Lower lobe of right lung (tissue), 2 donors: ENCODE data around the gene PARP1. TPM values are rescaled to one million over a fixed set of nuclear protein-coding genes. Genes with fewer than 3 reads are reported as not detected.
A peak's percentile ranks its signal among the peaks of the same experiment; 100 is the strongest.

Experiments used
- ATAC-seq, 2 donors: fragments of 200-7000 bp; cut with Tn5 transposase; one replicate each; pipeline ENCODE4 v1.9.1; 2020 to 2022; ENCODE audit warnings: mild to moderate bottlenecking in 2 of 2, moderate library complexity in 2 of 2
- DNase-seq: peaks from one replicate; pipeline ENCODE4 v3.0.0-alpha.2; 2020
- H3K27ac ChIP-seq: fragments of 200-600 bp; one replicate; pipeline ENCODE4 v1.8.0; 2022
- H3K27me3 ChIP-seq: fragments of 200-600 bp; one replicate; pipeline ENCODE4 v1.8.0; 2022; ENCODE audit warnings: low read depth
- H3K36me3 ChIP-seq: fragments of 200-600 bp; one replicate; pipeline ENCODE4 v1.8.0; 2022; ENCODE audit warnings: mild to moderate bottlenecking
- H3K4me1 ChIP-seq: fragments of 200-600 bp; one replicate; pipeline ENCODE4 v1.8.0; 2022
- H3K4me3 ChIP-seq: fragments of 200-600 bp; one replicate; pipeline ENCODE4 v1.8.0; 2022; ENCODE audit warnings: mild to moderate bottlenecking
- H3K9me3 ChIP-seq: fragments of 200-600 bp; one replicate; pipeline ENCODE4 v1.8.0; 2022
- intact Hi-C: fragments of 100-400 bp; cut with DNase I; formaldehyde crosslinking; loops from one replicate; pipeline ENCODE4 v1.11.0; 2022
- total RNA-seq: library from RNA; stranded (reverse); fragmentation: NEBNext Ultra II Directional; extraction: Animal tissue kit (Norgen Biotek cat#: 25700); gene quantifications from one replicate; pipeline ENCODE4 v1.2.1, GENCODE V29; 2021
- TF ChIP-seq, protein P1 (sequence below): fragments of 200-600 bp; IDR thresholded peaks from one replicate; pipeline ENCODE4 v1.8.0; 2022; ENCODE audit warnings: antibody characterized with exemption, mild to moderate bottlenecking
- donor health status: DM: no; HTN: yes; CAD: no; lungs with severe emphysema.

PARP1 gene
- total RNA-seq, 1 donor from 2014 or later, result 59.2 TPM

DNA sequence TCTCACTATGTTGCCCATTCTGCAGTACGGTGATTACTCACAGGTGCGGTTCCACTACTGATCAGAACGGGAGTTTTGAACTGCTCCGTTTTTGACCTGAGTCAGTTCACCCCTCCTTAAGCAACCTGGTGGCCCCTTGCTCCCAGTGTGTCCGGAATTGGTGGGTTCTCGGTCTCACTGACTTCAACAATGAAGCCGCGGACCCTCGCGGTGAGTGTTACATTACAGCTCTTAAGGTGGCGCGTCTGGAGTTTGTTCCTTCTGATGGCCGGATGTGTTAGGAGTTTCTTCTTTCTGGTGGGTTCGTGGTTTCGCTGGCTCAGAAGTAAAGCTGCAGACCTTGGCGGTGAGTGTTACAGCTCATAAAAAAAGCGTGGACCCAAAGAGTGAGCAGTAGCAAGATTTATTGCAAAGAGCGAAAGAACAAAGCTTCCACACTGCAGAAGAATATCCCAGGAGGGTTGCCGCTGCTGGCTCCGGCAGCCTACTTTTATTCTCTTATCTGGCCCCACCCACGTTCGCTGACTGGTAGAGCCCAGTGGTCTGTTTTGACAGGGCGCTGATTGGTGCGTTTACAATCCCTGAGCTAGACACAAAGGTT lies 17.6 kb upstream of the PARP1 start:
- Histone ChIP-seq H3K27me3 (no peaks in the 10 kb centered on the region), H3K36me3 (no peaks in the 10 kb centered on the region), H3K9me3 (no peaks in the 10 kb centered on the region), H3K4me3 (peak overlapping the region; percentile 7), H3K4me1 (peaks cover 6% of the 10 kb centered on the region), H3K27ac (no peak overlapping the region)
- DNase-seq (no peak), ATAC-seq (no peak)
- TF ChIP-seq, protein P1, sequence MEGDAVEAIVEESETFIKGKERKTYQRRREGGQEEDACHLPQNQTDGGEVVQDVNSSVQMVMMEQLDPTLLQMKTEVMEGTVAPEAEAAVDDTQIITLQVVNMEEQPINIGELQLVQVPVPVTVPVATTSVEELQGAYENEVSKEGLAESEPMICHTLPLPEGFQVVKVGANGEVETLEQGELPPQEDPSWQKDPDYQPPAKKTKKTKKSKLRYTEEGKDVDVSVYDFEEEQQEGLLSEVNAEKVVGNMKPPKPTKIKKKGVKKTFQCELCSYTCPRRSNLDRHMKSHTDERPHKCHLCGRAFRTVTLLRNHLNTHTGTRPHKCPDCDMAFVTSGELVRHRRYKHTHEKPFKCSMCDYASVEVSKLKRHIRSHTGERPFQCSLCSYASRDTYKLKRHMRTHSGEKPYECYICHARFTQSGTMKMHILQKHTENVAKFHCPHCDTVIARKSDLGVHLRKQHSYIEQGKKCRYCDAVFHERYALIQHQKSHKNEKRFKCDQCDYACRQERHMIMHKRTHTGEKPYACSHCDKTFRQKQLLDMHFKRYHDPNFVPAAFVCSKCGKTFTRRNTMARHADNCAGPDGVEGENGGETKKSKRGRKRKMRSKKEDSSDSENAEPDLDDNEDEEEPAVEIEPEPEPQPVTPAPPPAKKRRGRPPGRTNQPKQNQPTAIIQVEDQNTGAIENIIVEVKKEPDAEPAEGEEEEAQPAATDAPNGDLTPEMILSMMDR, result no peak
- intact Hi-C loops, result no loop called here

DNA sequence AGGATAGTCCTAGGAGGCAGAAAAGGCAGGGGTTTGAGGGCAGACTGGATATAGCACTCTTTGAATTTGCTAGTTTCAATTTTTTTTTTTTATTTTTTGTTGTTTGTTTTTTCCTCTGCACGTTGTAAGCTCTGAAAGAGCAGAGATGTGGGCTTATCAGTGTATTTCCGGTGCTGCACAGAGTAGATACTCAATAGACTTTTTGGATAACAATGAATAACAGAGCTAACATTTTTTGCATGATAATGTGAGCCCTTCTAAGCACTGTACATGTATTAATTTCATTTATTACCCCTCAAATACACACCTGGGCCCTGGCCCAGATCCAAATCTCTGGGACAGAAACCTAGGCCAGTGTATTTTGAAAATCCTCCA lies 17.1 kb upstream of the PARP1 start:
- H3K27ac ChIP-seq, result no peak overlapping the region
- H3K4me1 ChIP-seq, result peaks cover 6% of the 10 kb centered on the region
- TF ChIP-seq, protein P1, result no peak
- ATAC-seq (no peak), DNase-seq (no peak)
- H3K36me3 ChIP-seq, result no peaks in the 10 kb centered on the region
- intact Hi-C loops, result no loop called here
- peak overlapping the region; percentile 7 for H3K4me3 ChIP-seq
- H3K27me3 ChIP-seq, result no peaks in the 10 kb centered on the region
- no peaks in the 10 kb centered on the region for H3K9me3 ChIP-seq

DNA sequence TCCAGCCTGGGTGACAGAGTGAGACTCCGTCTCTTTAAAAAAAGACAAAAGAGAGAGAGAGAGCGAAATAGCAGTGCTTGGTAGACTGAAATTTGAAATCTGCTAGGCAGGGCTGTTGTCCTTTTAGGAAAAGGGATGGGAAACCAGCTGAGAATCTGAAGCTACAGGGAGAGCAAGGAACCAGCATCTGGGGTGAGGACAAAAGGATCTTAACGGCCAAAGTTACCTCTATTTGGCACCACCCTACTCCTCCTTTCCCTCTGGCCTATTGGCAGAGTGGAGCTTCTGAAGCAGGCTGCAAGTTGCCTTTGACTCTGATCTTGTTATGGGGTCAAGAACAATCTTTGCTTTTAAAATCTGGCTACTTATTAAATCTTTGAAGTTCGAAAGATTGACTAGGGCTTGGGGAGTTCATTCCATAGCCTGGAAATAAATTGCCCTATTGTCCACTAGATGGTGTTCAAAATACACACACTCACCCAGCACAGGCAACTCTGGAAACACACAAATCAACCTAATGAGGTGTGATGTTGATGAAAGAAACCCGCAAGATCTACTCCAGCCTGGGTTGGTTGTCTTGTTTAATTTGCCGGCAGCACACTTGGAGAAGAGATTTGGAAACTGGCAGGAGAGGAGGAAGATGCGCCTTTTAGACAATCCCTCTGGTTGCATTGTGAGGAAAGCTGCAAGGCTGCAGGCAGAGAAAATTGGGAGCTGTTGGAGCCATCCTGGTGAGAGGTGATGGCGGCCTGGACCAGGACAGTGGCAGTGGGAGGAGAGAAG lies 16.5 kb upstream of the PARP1 start:
- H3K36me3 ChIP-seq, result no peaks in the 10 kb centered on the region
- peak; percentile 44 to 64 for ATAC-seq
- peaks cover 6% of the 10 kb centered on the region for H3K4me1 ChIP-seq
- no peak overlapping the region for H3K27ac ChIP-seq
- no peak overlapping the region for H3K4me3 ChIP-seq
- H3K9me3 ChIP-seq, result no peaks in the 10 kb centered on the region
- TF ChIP-seq, protein P1, result peak; percentile 51
- intact Hi-C loops, result no loop called here
- no peaks in the 10 kb centered on the region for H3K27me3 ChIP-seq
- DNase-seq, result no peak

DNA sequence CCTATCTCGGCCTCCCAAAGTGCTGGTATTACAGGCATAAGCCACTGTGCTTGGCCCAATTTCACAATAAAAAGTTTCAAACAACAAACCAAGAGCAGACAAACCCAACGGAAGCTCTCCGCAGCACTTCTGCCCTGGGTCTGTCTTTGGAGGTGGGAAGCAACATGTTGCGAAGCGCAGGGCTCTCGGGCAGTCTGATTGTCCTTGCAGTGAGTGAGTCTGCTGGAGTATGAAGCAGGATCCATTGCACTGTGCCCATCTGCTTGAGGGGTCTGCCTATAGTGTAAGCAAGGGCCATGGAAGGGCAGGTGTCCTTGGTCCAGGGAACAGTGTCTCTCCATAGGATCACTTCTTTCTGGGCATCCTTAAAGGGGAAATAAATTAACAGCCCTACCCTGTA lies 14.6 kb upstream of the PARP1 start:
- Histone ChIP-seq H3K27ac (no peak overlapping the region), H3K9me3 (no peaks in the 10 kb centered on the region), H3K4me1 (peaks cover 6% of the 10 kb centered on the region), H3K36me3 (no peaks in the 10 kb centered on the region), H3K4me3 (no peak overlapping the region), H3K27me3 (no peaks in the 10 kb centered on the region)
- ATAC-seq (no peak), DNase-seq (no peak)
- intact Hi-C loops, result no loop called here
- TF ChIP-seq, protein P1, result no peak

DNA sequence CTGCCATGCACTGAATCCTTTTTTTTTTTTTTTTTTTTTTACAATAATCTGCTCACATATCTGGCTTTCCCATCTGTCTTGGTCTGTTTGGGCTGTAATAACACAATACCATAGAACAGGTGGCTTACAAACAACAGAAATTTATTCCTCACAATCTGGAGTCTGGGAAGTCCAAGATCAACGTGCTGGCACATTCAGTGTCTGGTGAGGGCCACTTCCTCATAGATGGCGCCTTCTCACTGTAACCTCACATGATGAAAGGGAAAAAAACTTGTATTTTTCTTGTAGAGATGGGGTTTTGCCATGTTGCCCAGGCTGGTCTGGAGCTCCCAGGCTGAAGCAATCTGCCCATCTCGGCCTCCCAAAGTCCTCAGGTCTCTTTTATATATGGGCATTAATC lies 13.0 kb upstream of the PARP1 start:
- Histone ChIP-seq H3K27me3 (no peaks in the 10 kb centered on the region), H3K36me3 (no peaks in the 10 kb centered on the region), H3K9me3 (no peaks in the 10 kb centered on the region), H3K4me1 (peaks cover 6% of the 10 kb centered on the region), H3K27ac (no peak overlapping the region), H3K4me3 (no peak overlapping the region)
- intact Hi-C loops, result no loop called here
- ATAC-seq (no peak), DNase-seq (no peak)
- TF ChIP-seq, protein P1, result no peak
